Uterus (tissue), 4 donors: ENCODE data around the gene LEMD1. TPM values are rescaled to one million over a fixed set of nuclear protein-coding genes. Genes with fewer than 3 reads are reported as not detected.

Source experiments
- DNase-seq, 2 donors: peaks; one replicate each; pipeline ENCODE4 v3.0.0-alpha.2; 2019 to 2020
- H3K27ac ChIP-seq, 2 donors: fragments of 200-600 bp; sonication (generic); 1 replicate in 1 of 2; 2 replicates in 1 of 2; pipeline ENCODE4 v1.5.1; 2016 to 2018
- H3K27me3 ChIP-seq, 2 donors: fragments of 200-600 bp; sonication (generic); one replicate each; pipeline ENCODE4 v1.5.1; 2018 to 2019; ENCODE audit warnings: control low read depth in 1 of 2
- H3K36me3 ChIP-seq, 2 donors: fragments of 200-600 bp; sonication (generic); one replicate each; pipeline ENCODE4 v1.5.1; 2019; ENCODE audit warnings: control low read depth in 1 of 2
- H3K4me1 ChIP-seq, 2 donors: fragments of 200-600 bp; sonication (generic); one replicate each; pipeline ENCODE4 v1.5.1; 2018 to 2019; ENCODE audit warnings: control low read depth in 1 of 2
- H3K4me3 ChIP-seq, 2 donors: fragments of 200-600 bp; sonication (generic); 1 replicate in 1 of 2; 2 replicates in 1 of 2; pipeline ENCODE4 v1.5.1; 2018 to 2019; ENCODE audit warnings: mild to moderate bottlenecking in 1 of 2
- H3K9me3 ChIP-seq, 2 donors: fragments of 200-600 bp; sonication (generic); one replicate each; pipeline ENCODE4 v1.5.1; 2019; ENCODE audit warnings: control low read depth in 1 of 2
- POLR2A ChIP-seq, 2 donors: fragments of 450-650 bp; IDR thresholded peaks; one replicate each; pipeline ENCODE4 v1.6.1; 2016; ENCODE audit warnings: antibody characterized with exemption in 2 of 2, mild to moderate bottlenecking in 1 of 2, moderate library complexity in 1 of 2
- intact Hi-C: fragments of 100-400 bp; cut with DNase I; formaldehyde crosslinking; loops from one replicate; pipeline ENCODE4 v1.15.1; 2023; ENCODE audit warnings: low total_unique reads
- total RNA-seq, 4 donors: library from RNA; depleted of rRNA in 3 of 4; stranded (reverse); fragments of >200 nt in 3 of 4; gene quantifications; one replicate each; pipeline versions ENCODE4 v1.1.0 to v1.2.4, GENCODE V29; 2014 to 2023
- TF ChIP-seq, protein P1 (sequence below), 4 experiments: fragments of 200-600 bp in 2 of 4; fragments of 450-650 bp in 2 of 4; sonication (generic) in 2 of 4; IDR thresholded peaks; one replicate each; pipeline ENCODE4 v1.5.1; 2016 to 2019; ENCODE audit warnings: antibody characterized with exemption in 4 of 4, mild to moderate bottlenecking in 2 of 4, moderate library complexity in 1 of 4
- donor health status: DM: yes; HTN: yes; CAD: no.

Gene LEMD1
- total RNA-seq, 4 donors from 2014 or later, result 1.6 to 1.8 TPM; not detected in 2

- TF ChIP-seq, protein P1, sequence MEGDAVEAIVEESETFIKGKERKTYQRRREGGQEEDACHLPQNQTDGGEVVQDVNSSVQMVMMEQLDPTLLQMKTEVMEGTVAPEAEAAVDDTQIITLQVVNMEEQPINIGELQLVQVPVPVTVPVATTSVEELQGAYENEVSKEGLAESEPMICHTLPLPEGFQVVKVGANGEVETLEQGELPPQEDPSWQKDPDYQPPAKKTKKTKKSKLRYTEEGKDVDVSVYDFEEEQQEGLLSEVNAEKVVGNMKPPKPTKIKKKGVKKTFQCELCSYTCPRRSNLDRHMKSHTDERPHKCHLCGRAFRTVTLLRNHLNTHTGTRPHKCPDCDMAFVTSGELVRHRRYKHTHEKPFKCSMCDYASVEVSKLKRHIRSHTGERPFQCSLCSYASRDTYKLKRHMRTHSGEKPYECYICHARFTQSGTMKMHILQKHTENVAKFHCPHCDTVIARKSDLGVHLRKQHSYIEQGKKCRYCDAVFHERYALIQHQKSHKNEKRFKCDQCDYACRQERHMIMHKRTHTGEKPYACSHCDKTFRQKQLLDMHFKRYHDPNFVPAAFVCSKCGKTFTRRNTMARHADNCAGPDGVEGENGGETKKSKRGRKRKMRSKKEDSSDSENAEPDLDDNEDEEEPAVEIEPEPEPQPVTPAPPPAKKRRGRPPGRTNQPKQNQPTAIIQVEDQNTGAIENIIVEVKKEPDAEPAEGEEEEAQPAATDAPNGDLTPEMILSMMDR (IDR thresholded peaks at IDR 0.05), result no peak
- TF ChIP-seq POLR2A (IDR thresholded peaks at IDR 0.05), result no peak
- intact Hi-C loops, result loop anchor here (10.0 kb wide), 1 partner anchor 141 kb away; no protein-coding TSS in a partner anchor
- Histone ChIP-seq H3K9me3 (no peaks in the 10 kb centered on the region), H3K4me3 (peak overlapping the region in 1 of 2 donors; percentile 36), H3K27me3 (peaks cover 0 to 12% of the 10 kb centered on the region in 2 donors), H3K27ac (no peak overlapping the region), H3K4me1 (peaks cover 0 to 12% of the 10 kb centered on the region in 2 donors), H3K36me3 (no peaks in the 10 kb centered on the region)
- DNase-seq, result no peak
Measured at GRCh38 chr1:205344066-205344928, 77.6 kb downstream of the LEMD1 start.

- Histone ChIP-seq H3K27ac (no peak overlapping the region), H3K4me3 (peak overlapping the region in 1 of 2 donors; percentile 36), H3K36me3 (no peaks in the 10 kb centered on the region), H3K27me3 (peaks cover 0 to 12% of the 10 kb centered on the region in 2 donors), H3K9me3 (no peaks in the 10 kb centered on the region), H3K4me1 (peaks cover 0 to 12% of the 10 kb centered on the region in 2 donors)
- TF ChIP-seq, protein P1 (IDR thresholded peaks at IDR 0.05), result no peak
- TF ChIP-seq POLR2A (IDR thresholded peaks at IDR 0.05), result no peak
- intact Hi-C loops, result loop anchor here (10.0 kb wide), 1 partner anchor 141 kb away; no protein-coding TSS in a partner anchor
- no peak for DNase-seq
Measured at GRCh38 chr1:205343431-205344065, 78.3 kb downstream of the LEMD1 start.

GRCh38 chr1:205342986-205343385, 78.9 kb downstream of the LEMD1 start:
- no peak for DNase-seq
- peaks cover 0 to 12% of the 10 kb centered on the region in 2 donors for H3K27me3 ChIP-seq
- H3K9me3 ChIP-seq, result no peaks in the 10 kb centered on the region
- intact Hi-C loops, result loop anchor here (10.0 kb wide), 1 partner anchor 142 kb away; no protein-coding TSS in a partner anchor
- no peak for TF ChIP-seq POLR2A (IDR thresholded peaks at IDR 0.05)
- TF ChIP-seq, protein P1 (IDR thresholded peaks at IDR 0.05), result no peak
- peaks cover 0 to 12% of the 10 kb centered on the region in 2 donors for H3K4me1 ChIP-seq
- H3K36me3 ChIP-seq, result no peaks in the 10 kb centered on the region
- H3K4me3 ChIP-seq, result no peak overlapping the region
- H3K27ac ChIP-seq, result no peak overlapping the region

- H3K27ac ChIP-seq, result no peak overlapping the region
- no peak for DNase-seq
Measured at GRCh38 chr1:205340676-205341075, 81.2 kb downstream of the LEMD1 start.

More at GRCh38 chr1:205340676-205341075, 81.2 kb downstream of the LEMD1 start:
- no peaks in the 10 kb centered on the region for H3K36me3 ChIP-seq
- intact Hi-C loops, result loop anchor here (10.0 kb wide), 1 partner anchor 144 kb away; no protein-coding TSS in a partner anchor
- TF ChIP-seq, protein P1 (IDR thresholded peaks at IDR 0.05), result no peak
- TF ChIP-seq POLR2A (IDR thresholded peaks at IDR 0.05), result no peak
- H3K27me3 ChIP-seq, result peaks cover 0 to 12% of the 10 kb centered on the region in 2 donors
- H3K4me3 ChIP-seq, result no peak overlapping the region
- H3K9me3 ChIP-seq, result no peaks in the 10 kb centered on the region
- H3K4me1 ChIP-seq, result peaks cover 0 to 12% of the 10 kb centered on the region in 2 donors
